ENCODE measurements around the gene SPNS2.
"Not testable (repeated sequence)": the region's sequence is repeated elsewhere in the genome, so short reads cannot be mapped to it uniquely, and the experiment has no call there.

Gene SPNS2

DNA sequence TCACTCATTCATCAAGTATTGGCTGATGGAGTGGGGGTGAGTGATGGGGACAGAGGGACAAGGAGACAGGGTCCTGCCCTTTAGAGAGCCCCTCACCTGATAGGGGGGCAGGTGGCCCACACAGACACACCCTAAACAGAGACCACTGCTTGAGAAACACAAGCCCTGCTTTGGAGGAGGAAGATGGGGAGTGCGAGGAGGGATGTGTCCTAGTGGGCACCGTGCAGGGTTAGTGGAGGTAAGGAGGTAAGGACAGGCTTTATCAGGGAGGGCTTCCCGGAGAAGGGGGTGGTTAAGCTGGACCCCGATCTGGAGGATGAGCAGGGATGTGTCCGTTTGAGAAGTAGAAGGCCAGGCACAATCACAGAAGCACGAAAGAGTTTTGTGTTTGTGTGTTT, 77.5 kb downstream of the SPNS2 start:
- DNase-seq: no peak
- intact Hi-C loops (cut with DNase I): no loop called here

- no peak for DNase-seq
- intact Hi-C loops (cut with DNase I): no loop called here
Measured at GRCh38 chr17:4576729-4577322, 78.1 kb downstream of the SPNS2 start.

- intact Hi-C loops (cut with DNase I): no loop called here
- no peak for DNase-seq
Measured at GRCh38 chr17:4577386-4577993, 78.8 kb downstream of the SPNS2 start.

DNA sequence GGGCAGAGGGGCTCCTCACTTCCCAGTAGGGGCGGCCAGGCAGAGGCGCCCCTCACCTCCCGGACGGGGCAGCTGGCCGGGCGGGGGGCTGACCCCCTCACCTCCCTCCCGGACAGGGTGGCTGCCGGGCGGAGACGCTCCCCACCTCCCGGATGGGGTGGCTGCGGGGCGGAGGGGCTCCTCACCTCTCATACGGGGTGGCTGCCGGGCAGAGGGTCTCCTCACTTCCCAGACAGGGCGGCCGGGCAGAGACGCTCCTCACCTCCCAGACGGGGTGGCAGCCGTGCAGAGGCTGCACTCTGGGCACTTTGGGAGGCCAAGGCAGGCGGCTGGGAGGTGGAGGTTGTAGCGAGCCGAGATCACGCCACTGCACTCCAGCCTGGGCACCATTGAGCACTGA, 79.7 kb downstream of the SPNS2 start:
- intact Hi-C loops (cut with DNase I); DNase-seq: not testable (repeated sequence)

DNA sequence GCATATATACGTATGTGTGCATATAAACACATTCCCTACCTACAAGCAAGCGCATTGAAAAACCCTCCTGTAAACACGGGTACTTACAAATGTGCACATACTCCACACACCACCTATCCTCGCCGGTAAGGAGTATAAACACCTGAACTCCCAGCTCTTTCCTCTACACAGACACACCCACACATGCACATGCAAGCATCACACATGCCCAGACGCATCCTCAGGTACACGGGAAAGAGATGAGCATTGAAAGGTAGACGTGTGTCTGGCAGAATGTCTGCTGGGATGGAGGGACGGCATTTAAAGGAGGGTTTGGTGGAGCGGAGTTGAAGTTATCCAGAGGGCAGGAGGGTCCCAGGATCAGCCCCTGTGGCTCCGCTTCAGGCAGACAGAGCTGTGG, 81.0 kb downstream of the SPNS2 start:
- intact Hi-C loops (cut with DNase I): no loop called here
- DNase-seq: no peak

- no peak for DNase-seq
- intact Hi-C loops (cut with DNase I): no loop called here
Measured at GRCh38 chr17:4580291-4580690, 81.6 kb downstream of the SPNS2 start.

DNA sequence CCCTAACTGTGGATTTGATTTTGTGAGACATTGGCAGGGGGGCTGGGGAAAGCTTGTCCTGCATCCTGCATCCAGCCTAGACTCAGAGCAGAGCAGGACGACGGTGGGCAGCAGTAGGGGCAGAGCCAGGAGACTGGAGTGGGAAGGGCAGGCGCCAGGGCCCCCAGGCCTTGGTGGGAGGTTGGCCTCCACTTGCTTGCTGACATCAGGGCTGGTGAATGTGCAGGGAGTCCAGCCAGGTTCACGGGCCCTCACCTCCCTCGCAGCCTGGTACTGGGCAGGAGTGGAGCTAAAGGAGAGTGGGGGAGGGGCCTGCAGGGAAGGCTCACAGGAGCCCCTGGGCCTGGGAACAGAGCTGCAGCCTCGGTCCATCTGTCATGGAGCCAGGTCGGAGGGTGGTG, 83.4 kb downstream of the SPNS2 start:
- DNase-seq: no peak
- intact Hi-C loops (cut with DNase I): no loop called here

GRCh38 chr17:4582691-4583090, 84.0 kb downstream of the SPNS2 start:
- DNase-seq: no peak
- intact Hi-C loops (cut with DNase I): no loop called here

- no peak for DNase-seq
- intact Hi-C loops (cut with DNase I): no loop called here
Measured at GRCh38 chr17:4583206-4583605, 84.5 kb downstream of the SPNS2 start.

- DNase-seq: peak in 1 of 42 donors; percentile 8
- intact Hi-C loops (cut with DNase I): no loop called here
Measured at GRCh38 chr17:4583782-4584100, 85.1 kb downstream of the SPNS2 start.

- peak in 3 of 42 donors; percentile 10 to 28 (median 14) for DNase-seq
- intact Hi-C loops (cut with DNase I): no loop called here
Measured at GRCh38 chr17:4584101-4584916, 85.6 kb downstream of the SPNS2 start, which contains the start of gene SMTNL2. TSS of gene SMTNL2 (plus strand) at chr17:4584529. CDS start at chr17:4584606, 77 bp downstream.

- intact Hi-C loops (cut with DNase I): no loop called here
- DNase-seq: no peak
Measured at GRCh38 chr17:4584917-4585637, 86.4 kb downstream of the SPNS2 start.

DNA sequence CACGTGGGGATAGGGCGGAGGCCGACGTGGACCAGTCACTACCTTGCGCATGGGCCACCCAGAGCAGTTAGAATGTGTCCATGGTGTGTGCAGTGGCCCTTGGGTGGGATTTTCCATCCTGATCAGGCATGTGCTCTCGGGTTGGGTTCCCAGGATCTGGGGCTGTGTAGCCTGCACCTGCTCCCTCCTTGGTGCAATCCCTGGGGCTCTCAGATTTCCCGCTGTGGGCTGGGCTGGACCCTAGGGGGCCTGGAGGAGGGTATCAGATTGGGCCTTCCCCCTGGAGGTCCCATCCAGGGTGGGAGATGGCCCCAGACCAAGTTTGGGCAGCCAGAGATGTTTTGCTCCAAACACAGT, 86.9 kb downstream of the SPNS2 start:
- DNase-seq: no peak
- intact Hi-C loops (cut with DNase I): no loop called here

- intact Hi-C loops (cut with DNase I): no loop called here
- no peak for DNase-seq
Measured at GRCh38 chr17:4586043-4586442, 87.4 kb downstream of the SPNS2 start.

DNA sequence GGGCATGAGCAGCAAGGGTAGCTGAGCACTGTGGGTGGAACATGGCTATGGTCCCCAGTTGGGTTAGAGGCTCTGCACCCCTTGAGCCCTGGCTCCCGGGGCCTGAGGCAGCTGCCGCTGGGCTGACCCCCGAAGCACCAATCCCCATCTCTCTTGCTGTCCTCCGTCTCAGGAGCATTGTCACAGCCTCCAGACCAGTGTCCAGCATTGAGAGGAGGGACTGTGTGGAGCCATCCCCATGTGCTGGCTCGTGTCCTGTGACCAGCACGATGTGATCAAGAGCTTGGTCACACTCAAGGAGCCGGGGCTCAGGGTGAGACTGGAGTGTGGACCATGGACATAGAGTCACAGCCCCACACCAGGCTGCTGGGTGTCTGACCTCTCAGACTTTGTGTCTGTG, 88.5 kb downstream of the SPNS2 start:
- intact Hi-C loops (cut with DNase I): no loop called here
- DNase-seq: no peak

DNA sequence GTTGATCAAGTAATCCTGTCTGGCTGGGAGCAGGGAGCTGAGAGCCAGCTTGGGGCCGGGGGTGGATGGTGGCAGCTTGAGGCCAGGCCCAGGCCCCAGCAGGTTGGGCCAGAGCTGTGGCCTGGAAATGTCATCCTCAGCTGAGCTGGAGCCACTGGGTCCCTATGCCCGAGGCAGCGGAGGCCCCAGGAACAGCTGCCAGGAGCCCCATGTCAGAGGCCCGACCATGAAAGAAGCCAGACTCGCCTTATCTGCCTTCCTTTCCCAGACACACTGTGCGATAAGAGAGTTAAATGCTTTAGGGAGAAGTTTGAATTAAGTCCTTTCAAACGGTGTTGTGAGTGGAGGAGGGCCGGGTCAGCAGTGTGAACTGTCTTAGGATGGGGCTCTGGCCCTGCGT, 89.1 kb downstream of the SPNS2 start:
- intact Hi-C loops (cut with DNase I): no loop called here
- no peak for DNase-seq

DNA sequence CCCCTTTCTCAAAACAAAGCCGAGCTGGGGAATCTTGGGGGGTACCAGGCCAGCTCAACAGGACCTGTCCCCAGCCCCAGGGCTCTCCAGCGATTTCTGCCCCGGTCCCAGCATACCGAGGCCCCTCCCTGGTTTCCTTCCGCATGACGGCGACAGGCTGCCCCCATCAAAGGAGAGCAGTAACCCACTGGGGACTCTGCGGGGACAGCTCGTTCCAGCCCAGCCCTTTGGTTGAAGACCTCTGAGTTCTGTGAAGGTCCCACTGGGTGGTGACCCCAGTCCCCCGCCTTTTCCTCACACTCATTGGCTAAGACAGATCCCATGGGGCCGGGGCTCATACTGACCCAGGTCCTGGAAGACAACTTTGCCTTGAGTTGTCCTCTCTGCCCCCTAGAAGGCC, 89.7 kb downstream of the SPNS2 start:
- no peak for DNase-seq

More for the DNA sequence above, 89.7 kb downstream of the SPNS2 start:
- intact Hi-C loops (cut with DNase I): no loop called here

Measured in head of caudate nucleus (tissue), 42 donors.